ENCODE results near the gene COL27A1.

Gene COL27A1

DNA sequence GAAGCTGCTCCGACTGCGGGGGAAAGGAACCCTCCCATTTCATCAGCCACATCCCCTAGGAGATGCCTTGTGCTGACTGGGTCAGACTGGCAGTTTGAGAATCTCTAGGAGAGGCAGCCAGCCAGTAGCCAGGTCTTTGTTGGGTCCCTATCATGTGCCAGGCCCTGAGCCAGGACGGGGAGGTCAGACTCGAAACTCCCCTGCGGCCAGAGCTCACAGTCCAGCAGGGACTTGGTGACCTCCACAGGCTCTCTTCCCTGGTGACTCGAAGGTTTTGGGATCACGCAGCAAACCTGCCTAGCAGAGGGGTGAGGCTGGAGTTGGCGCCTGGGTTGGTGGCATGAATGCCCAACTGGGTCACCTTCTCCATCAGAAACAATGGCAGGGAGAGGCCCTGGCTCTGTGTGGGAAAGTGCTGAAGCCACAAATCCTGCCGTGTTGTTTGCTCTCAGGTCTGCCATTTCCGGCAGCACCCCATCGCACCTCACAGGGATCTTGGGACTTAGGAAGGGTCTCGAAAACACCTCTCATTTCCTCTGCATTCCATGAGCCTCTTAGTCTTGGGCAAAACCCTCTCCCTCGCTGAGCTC lies 153.1 kb downstream of the COL27A1 start (continued):
- TF ChIP-seq, protein P1, sequence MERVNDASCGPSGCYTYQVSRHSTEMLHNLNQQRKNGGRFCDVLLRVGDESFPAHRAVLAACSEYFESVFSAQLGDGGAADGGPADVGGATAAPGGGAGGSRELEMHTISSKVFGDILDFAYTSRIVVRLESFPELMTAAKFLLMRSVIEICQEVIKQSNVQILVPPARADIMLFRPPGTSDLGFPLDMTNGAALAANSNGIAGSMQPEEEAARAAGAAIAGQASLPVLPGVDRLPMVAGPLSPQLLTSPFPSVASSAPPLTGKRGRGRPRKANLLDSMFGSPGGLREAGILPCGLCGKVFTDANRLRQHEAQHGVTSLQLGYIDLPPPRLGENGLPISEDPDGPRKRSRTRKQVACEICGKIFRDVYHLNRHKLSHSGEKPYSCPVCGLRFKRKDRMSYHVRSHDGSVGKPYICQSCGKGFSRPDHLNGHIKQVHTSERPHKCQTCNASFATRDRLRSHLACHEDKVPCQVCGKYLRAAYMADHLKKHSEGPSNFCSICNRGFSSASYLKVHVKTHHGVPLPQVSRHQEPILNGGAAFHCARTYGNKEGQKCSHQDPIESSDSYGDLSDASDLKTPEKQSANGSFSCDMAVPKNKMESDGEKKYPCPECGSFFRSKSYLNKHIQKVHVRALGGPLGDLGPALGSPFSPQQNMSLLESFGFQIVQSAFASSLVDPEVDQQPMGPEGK (tag by site-specific recombination; IDR thresholded peaks at IDR 0.05), result no peak

DNA sequence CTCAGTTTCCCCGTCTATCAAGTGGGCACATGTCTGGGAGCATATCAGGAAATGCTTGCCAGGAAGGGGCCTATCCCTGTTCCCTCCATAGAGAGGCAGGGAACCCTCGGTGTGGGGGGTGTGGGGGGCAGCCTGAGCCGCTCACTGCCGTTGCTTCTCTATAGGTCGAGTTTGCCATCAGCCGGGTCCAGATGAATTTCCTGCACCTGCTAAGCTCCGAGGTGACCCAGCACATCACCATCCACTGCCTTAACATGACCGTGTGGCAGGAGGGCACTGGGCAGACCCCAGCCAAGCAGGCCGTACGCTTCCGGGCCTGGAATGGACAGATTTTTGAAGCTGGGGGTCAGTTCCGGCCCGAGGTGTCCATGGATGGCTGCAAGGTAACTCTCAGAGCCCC lies 153.8 kb downstream of the COL27A1 start:
- CTCF ChIA-PET, result interaction anchor here (1.0 to 2.4 kb wide), 2 partner anchors 202 to 572 kb away, joined by 3 to 14 read pairs; no protein-coding TSS in a partner anchor
- no peaks in the 10 kb centered on the region for H3K9me3 ChIP-seq (ENCODE audit: control insufficient read depth, insufficient read depth, low read depth, low read length)
- H3K27ac ChIP-seq (ENCODE audit: extremely low read depth, low read depth, low read length), result no peak overlapping the region
- TF ChIP-seq ZNF561 (tag by site-specific recombination; IDR thresholded peaks at IDR 0.05; ENCODE audit: borderline replicate concordance), result no peak
- TF ChIP-seq ZNF366 (tag by site-specific recombination; conservative IDR thresholded peaks at IDR 0.05), result no peak
- TF ChIP-seq, protein P2, sequence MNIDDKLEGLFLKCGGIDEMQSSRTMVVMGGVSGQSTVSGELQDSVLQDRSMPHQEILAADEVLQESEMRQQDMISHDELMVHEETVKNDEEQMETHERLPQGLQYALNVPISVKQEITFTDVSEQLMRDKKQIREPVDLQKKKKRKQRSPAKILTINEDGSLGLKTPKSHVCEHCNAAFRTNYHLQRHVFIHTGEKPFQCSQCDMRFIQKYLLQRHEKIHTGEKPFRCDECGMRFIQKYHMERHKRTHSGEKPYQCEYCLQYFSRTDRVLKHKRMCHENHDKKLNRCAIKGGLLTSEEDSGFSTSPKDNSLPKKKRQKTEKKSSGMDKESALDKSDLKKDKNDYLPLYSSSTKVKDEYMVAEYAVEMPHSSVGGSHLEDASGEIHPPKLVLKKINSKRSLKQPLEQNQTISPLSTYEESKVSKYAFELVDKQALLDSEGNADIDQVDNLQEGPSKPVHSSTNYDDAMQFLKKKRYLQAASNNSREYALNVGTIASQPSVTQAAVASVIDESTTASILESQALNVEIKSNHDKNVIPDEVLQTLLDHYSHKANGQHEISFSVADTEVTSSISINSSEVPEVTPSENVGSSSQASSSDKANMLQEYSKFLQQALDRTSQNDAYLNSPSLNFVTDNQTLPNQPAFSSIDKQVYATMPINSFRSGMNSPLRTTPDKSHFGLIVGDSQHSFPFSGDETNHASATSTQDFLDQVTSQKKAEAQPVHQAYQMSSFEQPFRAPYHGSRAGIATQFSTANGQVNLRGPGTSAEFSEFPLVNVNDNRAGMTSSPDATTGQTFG (tag by site-specific recombination; IDR thresholded peaks at IDR 0.05; ENCODE audit: borderline replicate concordance), result no peak
- no peak for TF ChIP-seq ZNF585B (tag by site-specific recombination; IDR thresholded peaks at IDR 0.05)
- TF ChIP-seq EGR2 (tag by site-specific recombination; IDR thresholded peaks at IDR 0.05; ENCODE audit: low read depth), result no peak
- TF ChIP-seq TCF7L2 (IDR thresholded peaks at IDR 0.05; ENCODE audit: borderline replicate concordance, low read depth, low read length), result no peak
- TF ChIP-seq REPIN1 (tag by site-specific recombination; IDR thresholded peaks at IDR 0.05; ENCODE audit: low read depth), result no peak
- TF ChIP-seq ZNF114 (tag by site-specific recombination; IDR thresholded peaks at IDR 0.05), result no peak
- TF ChIP-seq ZIC2 (tag by site-specific recombination; IDR thresholded peaks at IDR 0.05), result no peak
- TF ChIP-seq ZNF302 (tag by site-specific recombination; IDR thresholded peaks at IDR 0.05; ENCODE audit: low read depth), result no peak
- no peak for TF ChIP-seq KLF8 (tag by site-specific recombination; IDR thresholded peaks at IDR 0.05)
- TF ChIP-seq RBAK (tag by site-specific recombination; IDR thresholded peaks at IDR 0.05), result no peak
- TF ChIP-seq, protein P3, sequence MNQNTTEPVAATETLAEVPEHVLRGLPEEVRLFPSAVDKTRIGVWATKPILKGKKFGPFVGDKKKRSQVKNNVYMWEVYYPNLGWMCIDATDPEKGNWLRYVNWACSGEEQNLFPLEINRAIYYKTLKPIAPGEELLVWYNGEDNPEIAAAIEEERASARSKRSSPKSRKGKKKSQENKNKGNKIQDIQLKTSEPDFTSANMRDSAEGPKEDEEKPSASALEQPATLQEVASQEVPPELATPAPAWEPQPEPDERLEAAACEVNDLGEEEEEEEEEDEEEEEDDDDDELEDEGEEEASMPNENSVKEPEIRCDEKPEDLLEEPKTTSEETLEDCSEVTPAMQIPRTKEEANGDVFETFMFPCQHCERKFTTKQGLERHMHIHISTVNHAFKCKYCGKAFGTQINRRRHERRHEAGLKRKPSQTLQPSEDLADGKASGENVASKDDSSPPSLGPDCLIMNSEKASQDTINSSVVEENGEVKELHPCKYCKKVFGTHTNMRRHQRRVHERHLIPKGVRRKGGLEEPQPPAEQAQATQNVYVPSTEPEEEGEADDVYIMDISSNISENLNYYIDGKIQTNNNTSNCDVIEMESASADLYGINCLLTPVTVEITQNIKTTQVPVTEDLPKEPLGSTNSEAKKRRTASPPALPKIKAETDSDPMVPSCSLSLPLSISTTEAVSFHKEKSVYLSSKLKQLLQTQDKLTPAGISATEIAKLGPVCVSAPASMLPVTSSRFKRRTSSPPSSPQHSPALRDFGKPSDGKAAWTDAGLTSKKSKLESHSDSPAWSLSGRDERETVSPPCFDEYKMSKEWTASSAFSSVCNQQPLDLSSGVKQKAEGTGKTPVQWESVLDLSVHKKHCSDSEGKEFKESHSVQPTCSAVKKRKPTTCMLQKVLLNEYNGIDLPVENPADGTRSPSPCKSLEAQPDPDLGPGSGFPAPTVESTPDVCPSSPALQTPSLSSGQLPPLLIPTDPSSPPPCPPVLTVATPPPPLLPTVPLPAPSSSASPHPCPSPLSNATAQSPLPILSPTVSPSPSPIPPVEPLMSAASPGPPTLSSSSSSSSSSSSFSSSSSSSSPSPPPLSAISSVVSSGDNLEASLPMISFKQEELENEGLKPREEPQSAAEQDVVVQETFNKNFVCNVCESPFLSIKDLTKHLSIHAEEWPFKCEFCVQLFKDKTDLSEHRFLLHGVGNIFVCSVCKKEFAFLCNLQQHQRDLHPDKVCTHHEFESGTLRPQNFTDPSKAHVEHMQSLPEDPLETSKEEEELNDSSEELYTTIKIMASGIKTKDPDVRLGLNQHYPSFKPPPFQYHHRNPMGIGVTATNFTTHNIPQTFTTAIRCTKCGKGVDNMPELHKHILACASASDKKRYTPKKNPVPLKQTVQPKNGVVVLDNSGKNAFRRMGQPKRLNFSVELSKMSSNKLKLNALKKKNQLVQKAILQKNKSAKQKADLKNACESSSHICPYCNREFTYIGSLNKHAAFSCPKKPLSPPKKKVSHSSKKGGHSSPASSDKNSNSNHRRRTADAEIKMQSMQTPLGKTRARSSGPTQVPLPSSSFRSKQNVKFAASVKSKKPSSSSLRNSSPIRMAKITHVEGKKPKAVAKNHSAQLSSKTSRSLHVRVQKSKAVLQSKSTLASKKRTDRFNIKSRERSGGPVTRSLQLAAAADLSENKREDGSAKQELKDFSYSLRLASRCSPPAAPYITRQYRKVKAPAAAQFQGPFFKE (tag by site-specific recombination; IDR thresholded peaks at IDR 0.05; ENCODE audit: borderline replicate concordance), result no peak
- TF ChIP-seq ZNF146 (tag by site-specific recombination; IDR thresholded peaks at IDR 0.05), result no peak
- no peaks in the 10 kb centered on the region; the same call in 1 of the 2 replicates for H3K4me1 ChIP-seq (ENCODE audit: control insufficient read depth, insufficient read depth, low read length)
- no peaks in the 10 kb centered on the region for H3K36me3 ChIP-seq (ENCODE audit: control insufficient read depth in 2 of 2, insufficient read depth in 1 of 2, low read length in 2 of 2)
- POLR2A ChIA-PET, result no interaction called here
- no peak overlapping the region for H3K4me3 ChIP-seq (ENCODE audit: low read depth, low read length)

All from HEK293 (cell line).